Amniotic stem cell (primary cell): ENCODE data around the gene MAST3.
A peak's percentile ranks its signal among the peaks of the same experiment; 100 is the strongest.
"Not testable (repeated sequence)": the region's sequence is repeated elsewhere in the genome, so short reads cannot be mapped to it uniquely, and the experiment has no call there.

Source experiments
- DNase-seq: peaks from one replicate; lab custom pipeline; 2025; lab: John Stamatoyannopoulos, UW

Gene MAST3

DNA sequence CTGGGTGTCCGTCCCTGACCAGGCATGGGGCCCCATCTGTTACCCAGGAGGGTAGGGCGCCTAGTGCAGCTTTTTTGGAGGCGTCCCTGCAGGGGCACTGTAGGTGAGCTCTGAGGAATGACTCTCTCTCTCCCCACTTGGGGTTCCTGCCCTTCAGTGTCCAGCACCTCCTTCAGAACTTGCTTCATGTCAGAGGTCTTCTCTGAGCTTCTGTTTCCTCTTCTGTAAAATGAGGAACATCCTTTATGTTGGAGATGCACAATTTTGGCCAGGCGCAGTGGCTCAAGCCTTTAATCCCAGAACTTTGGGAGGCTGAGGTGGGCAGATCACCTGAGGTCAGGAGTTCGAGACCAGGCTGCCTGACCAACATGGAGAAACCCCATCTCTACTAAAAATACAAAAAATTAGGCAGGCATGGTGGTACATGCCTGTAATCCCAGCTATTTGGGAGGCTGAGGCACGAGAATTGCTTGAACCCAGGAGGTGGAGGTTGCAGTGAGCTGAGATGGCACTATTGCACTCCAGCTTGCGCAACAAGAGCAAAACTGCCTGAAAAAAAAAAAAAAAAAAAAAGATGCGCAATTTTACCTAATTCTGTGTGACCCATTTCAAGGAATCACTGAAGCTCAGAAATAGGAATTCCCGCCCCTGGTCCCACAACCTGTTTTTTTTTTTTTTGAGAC lies 40.2 kb downstream of the MAST3 start:
- DNase-seq = no peak

DNA sequence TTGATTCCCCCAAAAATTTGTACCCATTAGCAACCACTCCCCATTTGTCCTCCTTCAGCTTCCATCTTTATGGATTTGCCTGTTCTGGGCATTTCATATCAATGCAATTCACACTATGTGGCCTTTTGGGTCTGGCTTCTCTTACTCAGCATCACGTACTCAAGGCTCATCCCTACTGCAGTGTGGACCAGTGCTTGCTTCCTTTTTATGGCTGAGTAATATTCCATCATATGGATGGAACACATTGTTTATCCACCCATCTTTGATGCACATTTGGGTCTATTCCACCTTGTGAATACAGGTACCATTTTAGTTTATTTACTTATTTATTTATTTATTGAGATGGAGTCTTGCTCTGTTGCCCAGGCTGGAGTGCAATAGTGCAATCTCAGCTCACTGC lies 42.9 kb downstream of the MAST3 start:
- no peak for DNase-seq

DNA sequence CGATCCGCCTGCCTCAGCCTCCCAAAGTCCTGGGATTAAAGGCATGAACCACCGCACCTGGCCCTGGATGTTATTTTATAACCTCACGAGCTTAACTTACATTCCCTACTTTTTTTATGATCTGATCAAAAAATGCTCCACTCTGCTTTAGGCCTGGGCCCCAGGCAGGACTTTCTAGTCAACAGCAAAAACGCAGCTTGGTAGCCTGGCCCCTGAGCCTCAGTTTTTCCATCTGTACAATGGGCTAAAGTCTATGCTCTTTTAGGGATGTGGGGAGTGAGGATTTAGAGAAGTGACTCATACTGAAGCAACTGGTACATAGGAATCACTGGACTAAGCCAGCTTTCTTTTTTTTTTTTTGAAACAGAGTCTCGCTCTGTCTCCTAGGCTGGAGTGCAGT lies 43.5 kb downstream of the MAST3 start:
- DNase-seq = no peak

DNA sequence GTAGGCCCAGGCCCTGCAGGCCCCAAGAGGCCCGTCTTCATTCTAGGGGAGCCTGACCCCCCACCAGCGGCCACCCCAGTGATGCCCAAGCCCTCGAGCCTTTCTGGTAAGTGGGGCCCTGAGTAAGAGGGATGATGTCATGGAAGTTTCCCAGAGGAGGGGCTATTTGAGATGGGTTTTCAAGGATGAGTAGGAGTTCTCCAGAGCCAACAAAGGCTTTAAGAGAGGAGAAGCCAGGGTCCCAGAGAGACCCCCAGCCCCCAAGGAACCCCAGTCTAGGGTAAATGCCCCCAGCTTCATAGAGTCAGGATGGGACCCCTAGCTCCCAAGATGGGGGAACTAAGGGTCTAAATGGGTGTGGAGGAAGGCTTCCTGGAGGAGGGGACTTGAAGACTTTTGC lies 46.3 kb downstream of the MAST3 start:
- DNase-seq = no peak

DNA sequence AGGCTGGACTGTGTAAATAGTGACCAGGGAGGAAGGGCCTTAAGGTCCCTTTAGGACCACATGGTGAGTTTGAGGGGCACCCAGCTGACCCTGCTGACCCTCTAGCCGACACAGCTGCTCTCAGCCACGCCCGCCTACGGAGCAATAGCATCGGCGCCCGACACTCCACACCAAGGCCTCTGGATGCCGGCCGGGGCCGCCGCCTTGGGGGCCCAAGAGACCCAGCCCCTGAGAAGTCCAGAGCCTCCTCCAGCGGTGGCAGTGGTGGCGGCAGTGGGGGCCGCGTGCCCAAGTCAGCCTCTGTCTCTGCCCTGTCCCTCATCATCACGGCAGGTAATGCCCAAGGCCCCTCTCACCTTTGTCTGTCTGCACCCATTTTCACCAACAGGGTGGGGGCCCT lies 46.8 kb downstream of the MAST3 start:
- no peak for DNase-seq

DNA sequence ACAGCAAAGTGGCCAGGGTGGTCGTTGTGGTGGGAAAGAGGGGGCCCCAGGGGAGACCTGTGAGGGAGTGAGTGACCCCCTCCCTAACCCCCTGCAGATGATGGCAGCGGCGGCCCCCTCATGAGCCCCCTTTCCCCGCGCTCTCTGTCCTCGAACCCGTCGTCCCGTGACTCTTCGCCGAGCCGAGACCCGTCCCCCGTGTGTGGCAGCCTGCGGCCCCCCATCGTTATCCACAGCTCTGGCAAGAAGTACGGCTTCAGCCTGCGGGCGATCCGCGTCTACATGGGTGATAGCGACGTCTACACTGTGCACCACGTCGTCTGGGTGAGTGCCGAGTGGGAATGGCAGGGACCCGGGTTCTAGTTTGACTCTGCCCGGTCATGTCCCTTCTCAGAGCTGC lies 47.3 kb downstream of the MAST3 start:
- no peak for DNase-seq

DNA sequence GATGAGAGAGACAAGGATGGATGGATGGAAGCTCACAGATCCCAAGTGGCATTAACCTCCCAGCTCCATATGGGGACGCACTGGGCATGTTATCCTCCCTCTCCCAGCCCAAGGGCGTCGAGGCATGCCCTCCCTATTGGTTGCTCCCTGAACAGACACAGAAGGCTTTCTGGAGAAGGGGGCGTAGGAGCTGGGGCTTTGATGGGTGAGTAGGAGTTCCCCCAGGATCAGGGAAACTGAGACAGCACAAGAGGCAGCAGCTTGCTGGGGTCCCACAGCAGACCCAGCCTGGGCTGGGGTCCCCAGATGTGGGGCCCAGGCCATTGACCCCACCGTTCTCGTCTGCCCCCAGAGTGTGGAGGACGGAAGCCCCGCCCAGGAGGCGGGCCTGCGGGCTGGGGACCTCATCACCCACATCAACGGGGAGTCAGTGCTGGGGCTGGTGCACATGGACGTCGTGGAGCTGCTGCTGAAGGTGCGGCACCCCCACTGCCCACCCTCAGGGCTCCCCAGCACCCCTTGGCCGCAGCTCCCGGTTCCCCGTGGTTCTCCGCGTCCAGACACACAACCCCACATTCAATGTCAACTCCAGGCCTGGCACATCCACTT lies 47.9 kb downstream of the MAST3 start:
- no peak for DNase-seq

DNA sequence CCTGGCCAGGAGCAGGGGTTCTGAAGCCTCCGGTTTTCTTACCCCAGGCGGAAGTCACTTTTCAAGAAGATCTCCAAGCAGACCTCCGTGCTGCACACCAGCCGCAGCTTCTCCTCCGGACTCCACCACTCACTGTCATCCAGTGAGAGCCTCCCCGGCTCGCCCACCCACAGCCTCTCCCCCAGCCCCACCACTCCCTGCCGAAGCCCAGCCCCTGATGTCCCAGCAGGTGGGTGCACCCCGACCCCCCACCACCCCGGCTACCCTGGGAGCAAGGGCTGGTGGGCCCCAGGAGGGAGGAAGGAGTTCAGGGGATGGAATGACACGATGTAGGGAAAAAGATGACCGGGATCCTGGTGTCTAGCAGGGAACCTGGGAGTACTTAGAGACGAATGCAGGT lies 49.8 kb downstream of the MAST3 start:
- DNase-seq = no peak

DNA sequence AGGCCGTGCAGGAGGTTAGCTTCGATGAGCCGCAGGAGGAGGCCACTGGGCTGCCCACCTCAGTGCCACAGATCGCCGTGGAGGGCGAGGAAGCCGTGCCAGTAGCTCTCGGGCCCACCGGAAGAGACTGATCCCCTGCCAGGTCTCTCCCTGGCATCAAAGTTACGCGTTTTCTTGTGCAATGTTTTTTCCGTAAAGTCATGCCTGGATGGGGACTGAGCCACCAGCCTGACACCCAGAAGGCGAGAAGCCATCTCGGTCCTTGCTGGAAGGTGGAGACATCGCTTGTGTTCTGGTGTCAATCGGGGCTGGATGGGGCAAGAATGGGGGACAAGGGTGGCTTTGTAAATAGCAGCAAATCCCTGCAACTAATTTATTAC lies 52.0 kb downstream of the MAST3 start:
- DNase-seq = no peak

DNA sequence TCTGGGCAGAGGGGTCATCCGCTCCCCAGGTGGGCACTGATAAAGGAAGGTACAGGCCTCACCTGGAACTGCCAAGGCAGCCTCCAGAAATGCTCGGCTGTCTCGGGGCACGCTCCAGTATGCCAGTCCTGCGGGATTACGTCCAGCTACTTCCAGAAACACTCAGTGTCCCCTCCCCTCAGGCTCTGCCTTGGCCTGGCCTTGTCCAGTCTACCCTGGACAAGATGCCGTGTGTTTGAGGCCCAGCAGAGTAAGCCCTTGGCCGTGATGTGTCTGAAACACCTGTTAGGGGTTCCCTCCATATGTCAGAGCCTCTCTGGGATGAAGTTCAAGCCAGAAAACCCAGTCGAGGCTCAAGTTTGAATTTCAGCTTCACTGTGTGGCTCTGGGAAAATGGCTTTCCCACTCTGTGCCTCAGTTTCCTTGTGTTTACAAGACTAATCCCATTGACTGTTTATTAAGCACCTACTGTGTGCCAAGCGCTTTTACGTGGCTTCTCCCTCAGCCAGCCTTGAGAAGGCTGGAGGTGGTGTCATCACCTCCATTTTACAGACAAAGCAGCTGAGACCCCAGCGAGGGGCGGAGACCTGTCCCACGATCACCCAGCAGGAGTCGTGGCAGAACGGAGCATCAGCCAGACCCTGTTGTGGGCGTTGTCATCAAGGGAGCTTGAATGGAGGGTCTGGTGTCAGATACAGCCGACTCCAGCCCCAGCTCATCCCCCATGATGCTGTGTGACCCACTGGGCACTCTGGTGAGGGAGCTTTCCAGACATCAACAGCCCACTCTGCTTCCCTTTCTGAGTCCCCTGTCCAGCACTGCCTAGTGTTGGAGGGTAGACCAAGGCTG lies 53.4 kb downstream of the MAST3 start:
- DNase-seq = no peak

DNA sequence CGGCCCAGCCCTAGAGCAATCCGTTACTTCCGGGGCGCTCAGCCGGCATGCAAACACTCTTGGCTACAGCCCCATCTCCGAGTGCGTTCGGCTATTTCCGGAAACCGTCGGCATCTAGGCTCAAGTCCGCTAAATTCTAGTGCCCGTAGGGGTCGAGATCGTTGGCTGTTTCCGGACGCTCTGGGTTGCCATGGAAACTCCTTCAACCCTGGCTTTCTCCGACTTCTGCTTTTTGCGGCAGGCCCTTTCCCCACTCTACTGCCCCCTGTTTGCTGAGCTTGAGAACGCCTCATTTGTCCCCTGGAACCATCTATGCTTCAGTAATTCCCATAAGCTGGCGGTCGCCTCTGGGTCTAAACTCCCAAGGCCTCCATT lies 54.9 kb downstream of the MAST3 start:
- peak; percentile 95 for DNase-seq

DNA sequence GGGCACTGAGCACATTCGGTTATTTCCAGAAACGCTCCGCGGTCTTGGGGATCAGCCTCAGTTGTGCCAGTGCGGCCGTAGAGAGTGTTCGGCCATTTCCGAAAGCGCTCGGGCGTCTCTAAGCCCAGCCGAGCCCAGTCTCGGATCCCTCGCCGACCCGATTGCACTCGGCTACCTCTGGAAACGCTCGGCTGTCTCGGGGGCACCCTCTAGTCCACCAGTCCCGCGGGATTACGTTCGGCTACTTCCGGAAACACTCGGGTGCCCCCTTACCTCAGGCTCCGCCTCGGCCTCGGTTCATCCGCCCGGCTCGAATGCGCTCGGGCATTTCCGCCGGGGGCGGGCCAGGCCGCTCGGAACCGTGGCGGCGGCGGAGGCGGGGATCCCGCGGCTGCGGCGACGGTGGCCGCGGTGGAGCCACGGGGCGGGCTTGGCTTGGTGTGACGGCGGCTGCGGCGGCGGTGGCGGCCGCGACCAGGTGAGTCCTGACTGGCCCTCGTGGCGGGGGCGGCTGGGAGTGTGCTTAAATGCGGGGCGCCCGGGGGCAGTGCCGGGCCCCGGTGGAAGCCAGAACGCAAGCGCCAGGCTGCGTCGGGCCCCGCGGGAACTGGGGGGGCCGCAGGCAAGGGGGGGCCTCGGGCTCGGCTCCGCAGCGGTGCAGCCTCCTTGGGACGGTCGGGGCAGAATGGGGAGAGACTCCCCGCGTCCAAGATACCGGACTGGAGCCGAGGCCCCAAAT lies 55.4 kb downstream of the MAST3 start, which contains the start of gene PIK3R2:
PIK3R2 (plus strand) TSS at position 347 of the 739 bp plus-strand sequence. CDS start 2,717 bp downstream, outside the sequence.
- DNase-seq = peak; percentile 98

DNA sequence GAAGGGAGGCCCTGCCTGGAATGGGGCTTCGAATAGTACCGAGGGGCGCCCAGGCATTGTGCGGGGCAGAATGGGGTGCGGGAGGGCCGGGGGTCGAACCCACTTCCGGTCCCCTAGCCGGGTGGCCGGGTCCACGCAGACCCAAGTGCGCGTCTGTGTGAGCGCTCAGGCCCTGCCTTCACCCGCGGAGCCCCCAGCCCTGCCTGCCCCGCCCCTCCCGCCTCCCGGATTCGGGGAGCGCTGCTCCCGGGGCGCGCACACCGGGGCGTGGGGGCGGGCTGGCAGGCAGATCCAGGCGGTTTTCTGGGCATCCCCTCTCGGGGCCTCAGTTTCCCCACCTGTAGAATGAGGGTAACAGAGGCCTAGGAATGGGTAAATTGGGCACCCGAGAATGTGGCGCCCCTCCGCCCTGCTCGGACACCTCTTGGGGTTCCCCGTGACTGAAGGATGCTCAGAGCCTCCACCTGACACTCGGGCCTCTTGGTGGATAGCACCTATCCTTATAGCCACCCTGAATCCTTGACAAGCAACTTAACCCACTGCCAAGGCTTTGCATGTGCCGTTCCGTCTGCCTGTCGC lies 56.1 kb downstream of the MAST3 start:
- DNase-seq = no peak

DNA sequence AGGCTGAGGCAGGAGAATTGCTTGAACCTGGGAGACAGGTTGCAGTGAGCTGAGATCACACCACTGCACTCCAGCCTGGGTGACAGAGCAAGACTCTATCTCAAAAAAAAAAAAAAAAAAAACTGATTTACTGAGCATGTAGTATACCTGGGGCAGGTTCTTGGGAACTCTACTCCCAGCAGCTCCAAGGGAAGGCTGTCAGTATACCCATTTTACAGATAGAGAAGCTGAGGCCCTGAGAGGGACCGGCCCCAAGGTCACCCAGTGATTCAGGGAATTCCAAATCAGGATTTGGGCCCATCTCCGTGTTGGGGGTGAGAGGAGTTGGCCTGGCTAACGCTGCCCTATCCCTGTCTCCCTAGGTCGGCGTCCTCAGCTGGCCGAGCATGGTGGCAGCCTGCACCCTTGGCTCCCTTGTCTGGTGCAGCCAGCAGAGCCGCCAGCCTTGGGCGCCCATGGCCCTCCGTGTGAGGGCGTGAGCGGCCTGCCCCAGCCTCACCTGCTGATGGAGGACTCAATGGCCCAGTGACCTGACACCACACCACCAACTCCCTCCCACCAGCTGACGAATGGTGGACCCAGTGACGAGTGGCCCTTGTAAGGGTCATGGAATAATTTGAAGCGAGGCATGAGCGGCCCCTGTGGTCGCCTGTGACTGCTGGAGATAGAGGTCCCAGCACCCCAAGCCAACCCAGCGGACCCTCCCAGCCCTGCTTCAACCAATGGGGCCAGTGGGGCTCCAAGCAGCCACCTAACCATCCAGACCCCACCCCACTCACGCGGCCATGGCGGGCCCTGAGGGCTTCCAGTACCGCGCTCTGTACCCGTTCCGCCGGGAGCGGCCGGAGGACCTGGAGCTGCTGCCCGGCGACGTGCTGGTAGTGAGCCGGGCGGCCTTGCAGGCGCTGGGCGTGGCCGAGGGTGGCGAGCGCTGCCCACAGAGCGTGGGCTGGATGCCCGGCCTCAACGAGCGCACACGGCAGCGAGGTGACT lies 57.8 kb downstream of the MAST3 start:
- no peak for DNase-seq

DNA sequence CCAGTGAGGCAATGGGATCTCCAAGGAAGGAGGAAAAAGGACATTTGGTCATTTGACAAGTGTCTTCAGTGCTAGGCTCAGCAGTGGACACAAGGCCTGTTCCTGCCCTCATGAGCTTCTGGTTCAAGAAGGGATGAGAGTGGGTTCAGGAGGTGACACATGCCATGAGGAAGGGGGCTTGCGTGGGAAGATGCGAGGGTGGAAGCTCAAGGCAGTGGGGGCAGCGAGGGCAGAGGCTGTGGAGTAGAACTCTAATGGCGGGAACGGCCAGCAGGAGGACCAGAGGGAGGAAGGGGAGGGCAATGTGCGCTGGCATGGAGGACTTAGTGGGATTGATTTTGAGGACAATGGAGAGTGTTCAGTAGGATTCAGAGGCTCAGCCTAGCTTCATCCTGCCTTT lies 58.7 kb downstream of the MAST3 start:
- DNase-seq = no peak

DNA sequence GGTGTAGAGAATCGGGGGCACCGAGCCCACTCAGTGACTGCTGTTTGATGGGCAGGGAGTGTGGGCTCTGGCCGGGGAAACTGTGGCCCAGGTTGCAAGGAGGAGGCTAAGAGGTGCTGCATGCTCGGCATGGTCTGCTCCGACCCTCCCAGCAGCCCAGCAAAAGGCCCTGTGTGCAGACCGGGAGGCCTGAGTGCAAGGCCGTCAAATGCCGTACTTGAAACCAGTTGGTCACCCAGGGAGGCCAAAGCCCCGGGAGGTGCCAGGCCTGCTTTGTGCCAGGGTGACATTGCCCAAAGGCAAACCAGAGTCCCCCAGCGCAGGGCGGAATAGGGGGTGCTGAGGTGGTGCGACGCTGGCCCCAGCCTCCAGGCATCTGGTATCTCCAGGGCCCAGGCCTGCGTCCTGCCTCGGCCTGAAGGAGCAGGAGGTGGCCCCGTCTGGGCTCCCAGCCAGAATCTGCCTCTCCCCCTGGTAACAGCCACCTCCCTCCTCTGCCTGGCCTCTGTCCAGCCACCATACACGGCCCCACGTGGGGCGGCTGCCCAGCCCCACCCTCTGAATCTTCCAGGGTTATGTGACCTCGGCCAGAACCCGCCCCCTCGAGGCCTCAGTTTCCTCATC lies 59.4 kb downstream of the MAST3 start:
- no peak for DNase-seq

DNA sequence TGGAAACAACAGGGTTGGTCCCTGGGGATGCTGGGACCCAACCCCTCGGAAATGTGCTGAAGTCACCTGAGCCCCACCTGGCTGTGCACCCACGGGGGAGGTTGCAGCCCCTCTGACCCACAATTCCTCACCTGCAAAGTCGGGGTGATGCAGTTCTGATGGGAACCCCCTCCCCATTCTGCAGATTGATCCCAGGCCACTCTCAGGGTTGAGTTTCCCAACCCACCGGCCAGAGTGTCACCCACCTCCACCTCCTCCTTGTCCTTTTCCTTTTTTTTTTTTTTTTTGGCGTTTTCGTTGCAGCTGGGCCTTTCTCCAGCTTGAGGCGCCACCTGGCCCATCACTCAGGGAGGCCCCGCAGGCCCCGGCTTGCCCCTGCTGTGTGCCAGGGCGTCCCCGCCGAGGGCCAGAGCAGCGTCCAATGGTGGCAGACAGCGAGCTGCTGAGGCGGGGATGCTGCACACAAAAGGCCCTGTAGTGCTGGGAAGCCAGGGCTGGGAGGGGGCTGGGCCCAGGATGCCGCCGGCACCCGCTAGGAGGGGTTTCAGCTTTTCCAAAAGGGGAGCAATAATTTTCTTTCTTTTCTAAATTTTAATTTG lies 60.0 kb downstream of the MAST3 start:
- DNase-seq = no peak

DNA sequence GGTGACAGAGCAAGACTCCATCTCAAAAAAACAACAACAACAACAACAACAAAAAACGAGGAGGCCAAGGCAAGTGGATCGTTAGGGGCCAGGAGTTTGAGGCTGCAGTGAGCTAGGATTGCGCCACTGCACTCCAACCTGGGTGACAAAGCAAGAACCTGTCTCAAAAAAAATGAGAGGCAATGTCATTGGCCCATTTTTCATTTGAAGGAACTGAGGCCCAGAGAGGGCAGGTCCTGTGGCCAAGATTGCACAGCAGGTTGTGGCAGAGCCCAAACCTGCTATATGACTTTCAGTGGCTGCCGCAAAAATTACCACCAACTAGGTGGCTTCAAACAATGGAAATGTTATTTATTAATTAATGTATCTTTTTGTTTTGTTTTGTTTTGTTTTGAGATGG lies 60.9 kb downstream of the MAST3 start:
- DNase-seq = no peak

DNA sequence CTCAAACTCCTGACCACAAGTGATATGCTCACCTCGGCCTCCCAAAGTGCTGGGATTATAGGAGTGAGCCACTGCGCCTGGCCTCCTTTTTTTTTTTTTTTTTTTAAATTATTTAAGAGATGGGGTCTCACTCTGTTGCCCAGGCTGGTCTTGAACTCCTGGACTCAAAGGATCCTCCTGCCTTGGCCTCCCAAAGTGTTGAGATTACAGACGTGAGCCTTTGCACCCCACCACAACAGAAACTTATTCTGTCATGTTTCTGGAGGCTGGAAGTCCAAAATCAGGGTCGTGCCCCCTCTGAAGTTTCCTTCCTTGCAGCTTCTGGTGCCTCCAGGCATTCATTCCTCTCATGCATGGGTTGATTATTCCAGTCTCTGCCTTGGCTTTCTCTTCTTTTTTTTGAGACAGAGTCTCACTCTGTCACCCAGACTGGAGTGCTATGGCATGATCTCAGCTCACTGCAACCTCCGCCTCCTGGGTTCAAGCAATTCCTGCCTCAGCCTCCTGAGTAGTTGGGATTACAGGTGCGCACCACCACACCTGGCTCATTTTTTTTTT lies 61.6 kb downstream of the MAST3 start:
- DNase-seq = not testable (repeated sequence)

DNA sequence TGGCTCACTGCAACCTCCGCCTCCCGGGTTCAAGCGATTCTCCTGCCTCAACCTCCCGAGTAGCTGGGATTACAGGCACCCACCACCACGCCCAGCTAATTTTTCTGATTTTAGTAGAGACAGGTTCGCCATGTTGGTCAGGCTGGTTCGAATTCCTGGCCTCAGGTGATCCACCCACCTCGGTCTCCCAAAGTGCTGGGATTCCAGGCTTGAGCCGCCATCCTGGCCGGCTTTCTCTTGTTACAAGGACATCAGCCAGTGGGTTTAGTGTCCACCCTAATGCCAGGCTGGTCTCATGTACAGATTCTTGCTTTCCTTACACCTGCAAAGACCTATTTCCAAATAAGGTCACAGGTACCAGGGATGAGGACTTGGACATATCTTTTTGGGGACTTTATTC lies 62.2 kb downstream of the MAST3 start:
- no peak for DNase-seq
